GM21825 (cell line): Measurements from ENCODE around the gene ERG28.
"Not testable (repeated sequence)": the region's sequence is repeated elsewhere in the genome, so short reads cannot be mapped to it uniquely, and the experiment has no call there.

Source experiments
- ATAC-seq: cut with Tn5 transposase; IDR thresholded peaks from one replicate; pipeline ENCODE4 v1.9.1; 2021; ENCODE audit warnings: mild to moderate bottlenecking, moderate library complexity; ENCODE audit not compliant: unreplicated experiment

The ERG28 gene

GRCh38 chr14:75626863-75627262 lies 33.8 kb downstream of the ERG28 start:
- ATAC-seq: no peak

GRCh38 chr14:75626396-75626795 lies 34.3 kb downstream of the ERG28 start:
- no peak for ATAC-seq

GRCh38 chr14:75625034-75625433 lies 35.6 kb downstream of the ERG28 start:
- no peak for ATAC-seq

GRCh38 chr14:75619548-75619947 lies 41.1 kb downstream of the ERG28 start:
- ATAC-seq: no peak

- ATAC-seq: no peak
Measured at GRCh38 chr14:75615200-75615599, 45.5 kb downstream of the ERG28 start.

GRCh38 chr14:75614179-75614578 lies 46.5 kb downstream of the ERG28 start:
- ATAC-seq: no peak

- no peak for ATAC-seq
Measured at GRCh38 chr14:75612157-75612556, 48.5 kb downstream of the ERG28 start.

GRCh38 chr14:75610834-75611233 lies 49.8 kb downstream of the ERG28 start:
- no peak for ATAC-seq

- no peak for ATAC-seq
Measured at GRCh38 chr14:75609606-75610475, 50.8 kb downstream of the ERG28 start.

GRCh38 chr14:75609116-75609515 lies 51.6 kb downstream of the ERG28 start:
- ATAC-seq: no peak

- no peak for ATAC-seq
Measured at GRCh38 chr14:75607842-75608640, 52.6 kb downstream of the ERG28 start.

GRCh38 chr14:75607044-75607443 lies 53.6 kb downstream of the ERG28 start:
- no peak for ATAC-seq

GRCh38 chr14:75605916-75606315 lies 54.8 kb downstream of the ERG28 start:
- ATAC-seq: no peak

- no peak for ATAC-seq
Measured at GRCh38 chr14:75604979-75605851, 55.5 kb downstream of the ERG28 start.

- ATAC-seq: no peak
Measured at GRCh38 chr14:75602503-75602902, 58.2 kb downstream of the ERG28 start.

GRCh38 chr14:75601061-75601460 lies 59.6 kb downstream of the ERG28 start:
- not testable (repeated sequence) for ATAC-seq

- ATAC-seq: not testable (repeated sequence)
Measured at GRCh38 chr14:75600100-75600499, 60.6 kb downstream of the ERG28 start.
